Activated T-cell treated with anti-CD3 and anti-CD28 coated beads, Interleukin-2, amount 50 U/mL, for 72 hours (primary cell): ENCODE results near the gene USF2. TPM values are rescaled to one million over a fixed set of nuclear protein-coding genes. Genes with fewer than 3 reads are reported as not detected.

ENCODE experiments used
- ATAC-seq, 2 donors: fragments of 150-1000 bp; cut with Tn5 transposase; replicated peaks in 1 of 2; 2 replicates each; pipeline ENCODE4 v1.10.0; 2021; ENCODE audit warnings: moderate library complexity in 2 of 2, mild to moderate bottlenecking in 1 of 2
- DNase-seq, 2 donors: peaks; one replicate each; pipeline ENCODE4 v3.0.0; 2021 to 2022; ENCODE audit warnings: mixed read lengths in 1 of 2
- H3K27ac Mint-ChIP-seq: one replicate; pipeline ENCODE4 v1.8.0; 2022; ENCODE audit warnings: mild to moderate bottlenecking, moderate library complexity, mixed read lengths
- H3K27me3 Mint-ChIP-seq: one replicate; pipeline ENCODE4 v1.8.0; 2022; ENCODE audit warnings: low read depth, mixed read lengths
- H3K36me3 Mint-ChIP-seq, 2 donors: one replicate each; pipeline ENCODE4 v1.8.0; 2022; ENCODE audit warnings: mixed read lengths in 2 of 2, mild to moderate bottlenecking in 1 of 2; ENCODE audit not compliant: insufficient read depth in 2 of 2
- H3K4me1 Mint-ChIP-seq: one replicate; pipeline ENCODE4 v1.8.0; 2022; ENCODE audit warnings: low read depth, mixed read lengths
- H3K4me3 Mint-ChIP-seq, 2 donors: one replicate each; pipeline ENCODE4 v1.8.0; 2022; ENCODE audit warnings: mild to moderate bottlenecking in 2 of 2, mixed read lengths in 2 of 2, moderate library complexity in 2 of 2
- H3K9me3 Mint-ChIP-seq, 2 donors: one replicate each; pipeline ENCODE4 v1.8.0; 2022; ENCODE audit warnings: mixed read lengths in 2 of 2
- total RNA-seq, 2 donors: library from RNA; stranded (reverse); gene quantifications; one replicate each; pipeline ENCODE4 v1.2.3, GENCODE V29; 2022

The USF2 gene
- total RNA-seq, 2 donors from 2014 or later = 202 to 212 TPM

DNA sequence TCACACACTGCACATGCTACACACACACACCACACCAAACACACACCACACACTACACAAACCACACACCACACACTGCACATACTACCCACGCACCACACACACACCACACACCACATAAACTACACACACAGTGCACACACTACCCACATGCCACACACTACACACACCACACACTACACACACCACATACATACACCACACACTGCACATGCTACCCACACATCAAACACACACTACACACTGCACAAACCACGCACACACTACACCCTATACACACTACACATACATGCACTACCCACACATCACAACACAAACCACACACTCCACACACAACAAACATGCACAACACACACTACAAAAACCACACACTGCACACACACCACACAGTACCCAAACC, 29.2 kb downstream of the USF2 start:
- no peak for DNase-seq

DNA sequence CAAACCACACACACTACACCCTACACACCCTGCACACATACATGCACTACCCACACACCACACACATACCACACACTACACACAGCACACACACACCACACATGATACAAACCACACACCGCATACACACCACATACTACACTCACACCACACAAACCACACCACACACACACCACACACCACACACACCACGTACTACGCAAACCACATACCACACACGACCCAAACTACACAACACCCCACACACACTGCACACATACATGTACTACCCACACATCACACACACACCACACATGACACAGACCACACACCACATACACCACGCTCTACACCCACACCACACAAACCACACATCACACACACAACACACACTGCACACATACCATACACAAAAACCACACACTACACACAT, 29.8 kb downstream of the USF2 start:
- Mint-ChIP-seq H3K27ac (no peak overlapping the region), H3K4me1 (no peaks in the 10 kb centered on the region), H3K27me3 (no peaks in the 10 kb centered on the region), H3K9me3 (no peaks in the 10 kb centered on the region), H3K36me3 (no peaks in the 10 kb centered on the region), H3K4me3 (no peak overlapping the region)
- no peak for ATAC-seq
- DNase-seq = no peak

More for the DNA sequence above, 29.2 kb downstream of the USF2 start:
- H3K27ac Mint-ChIP-seq = no peak overlapping the region
- ATAC-seq = no peak
- no peaks in the 10 kb centered on the region for H3K36me3 Mint-ChIP-seq
- H3K4me3 Mint-ChIP-seq = no peak overlapping the region
- no peaks in the 10 kb centered on the region for H3K4me1 Mint-ChIP-seq
- no peaks in the 10 kb centered on the region for H3K9me3 Mint-ChIP-seq
- no peaks in the 10 kb centered on the region for H3K27me3 Mint-ChIP-seq

- no peak overlapping the region for H3K27ac Mint-ChIP-seq
- H3K4me1 Mint-ChIP-seq = no peaks in the 10 kb centered on the region
- DNase-seq (no peak), ATAC-seq (no peak)
- no peaks in the 10 kb centered on the region for H3K9me3 Mint-ChIP-seq
- no peaks in the 10 kb centered on the region for H3K27me3 Mint-ChIP-seq
- no peaks in the 10 kb centered on the region for H3K36me3 Mint-ChIP-seq
- H3K4me3 Mint-ChIP-seq = no peak overlapping the region
Measured at GRCh38 chr19:35299523-35300338, 31.0 kb downstream of the USF2 start.

DNA sequence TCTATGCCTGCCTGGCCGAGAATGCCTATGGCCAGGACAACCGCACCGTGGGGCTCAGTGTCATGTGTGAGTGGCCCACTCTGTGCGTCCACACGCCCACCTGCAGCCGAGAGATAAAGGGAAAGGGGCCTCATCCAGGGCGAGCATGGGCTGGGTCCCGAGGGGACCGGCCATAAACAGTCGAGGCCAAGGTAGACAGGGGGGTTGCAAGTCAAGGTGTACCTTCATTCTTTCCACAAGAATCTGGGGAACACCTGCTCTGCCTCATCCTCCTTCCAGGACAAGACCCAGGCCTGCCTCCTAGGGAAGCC, 31.5 kb downstream of the USF2 start:
- DNase-seq = no peak
- no peaks in the 10 kb centered on the region for H3K4me1 Mint-ChIP-seq
- ATAC-seq = no peak
- no peaks in the 10 kb centered on the region for H3K27me3 Mint-ChIP-seq
- H3K9me3 Mint-ChIP-seq = no peaks in the 10 kb centered on the region
- no peak overlapping the region for H3K4me3 Mint-ChIP-seq
- no peaks in the 10 kb centered on the region for H3K36me3 Mint-ChIP-seq
- H3K27ac Mint-ChIP-seq = no peak overlapping the region

- Mint-ChIP-seq H3K4me3 (no peak overlapping the region), H3K27me3 (no peaks in the 10 kb centered on the region), H3K9me3 (no peaks in the 10 kb centered on the region), H3K36me3 (no peaks in the 10 kb centered on the region), H3K27ac (no peak overlapping the region), H3K4me1 (peaks cover 6% of the 10 kb centered on the region)
- ATAC-seq (no peak), DNase-seq (no peak)
Measured at GRCh38 chr19:35301961-35302360, 33.2 kb downstream of the USF2 start.

DNA sequence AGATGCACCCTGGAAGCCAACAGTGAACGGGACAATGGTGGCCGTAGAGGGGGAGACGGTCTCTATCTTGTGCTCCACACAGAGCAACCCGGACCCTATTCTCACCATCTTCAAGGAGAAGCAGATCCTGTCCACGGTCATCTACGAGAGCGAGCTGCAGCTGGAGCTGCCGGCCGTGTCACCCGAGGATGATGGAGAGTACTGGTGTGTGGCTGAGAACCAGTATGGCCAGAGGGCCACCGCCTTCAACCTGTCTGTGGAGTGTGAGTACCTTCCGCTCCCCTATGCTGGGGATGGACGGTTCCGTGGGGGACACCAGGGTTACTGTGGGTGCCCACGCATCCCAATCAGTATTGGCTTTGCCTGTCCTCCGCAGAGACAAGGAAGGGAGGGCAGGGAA, 33.7 kb downstream of the USF2 start:
- DNase-seq = no peak
- no peaks in the 10 kb centered on the region for H3K36me3 Mint-ChIP-seq
- peaks cover 7% of the 10 kb centered on the region for H3K4me1 Mint-ChIP-seq
- H3K4me3 Mint-ChIP-seq = no peak overlapping the region
- no peak for ATAC-seq
- H3K27ac Mint-ChIP-seq = no peak overlapping the region
- no peaks in the 10 kb centered on the region for H3K9me3 Mint-ChIP-seq
- no peaks in the 10 kb centered on the region for H3K27me3 Mint-ChIP-seq

DNA sequence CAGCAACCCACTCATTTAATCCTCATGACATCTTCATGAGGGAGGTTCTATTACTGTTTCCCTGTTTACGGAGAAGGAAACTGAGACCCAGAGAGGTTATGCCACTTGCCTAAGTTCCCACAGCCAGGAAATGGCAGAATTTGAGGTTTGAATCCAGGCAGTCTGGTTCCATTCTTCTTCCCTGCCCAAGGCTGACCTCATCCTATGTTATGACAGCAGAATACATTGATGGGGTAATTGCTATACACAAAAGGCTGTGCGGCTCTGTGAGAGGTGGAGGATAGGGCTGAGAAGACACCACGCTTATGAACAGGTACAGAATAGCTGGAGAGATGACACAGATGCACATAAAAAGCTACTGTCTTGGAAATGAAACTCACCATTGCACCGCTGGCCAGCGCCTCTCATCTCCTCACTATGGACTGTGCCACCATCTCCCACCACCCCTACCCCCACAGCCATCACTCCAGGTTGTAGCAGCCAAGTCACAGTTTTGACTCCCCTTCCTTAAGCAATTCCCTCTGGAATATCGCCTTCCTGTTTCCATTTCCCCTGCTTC, 34.7 kb downstream of the USF2 start:
- DNase-seq (no peak), ATAC-seq (no peak)
- Mint-ChIP-seq H3K36me3 (no peaks in the 10 kb centered on the region), H3K4me3 (no peak overlapping the region), H3K27ac (no peak overlapping the region), H3K9me3 (no peaks in the 10 kb centered on the region), H3K4me1 (peaks cover 7% of the 10 kb centered on the region), H3K27me3 (no peaks in the 10 kb centered on the region)

GRCh38 chr19:35304036-35304435, 35.3 kb downstream of the USF2 start:
- Mint-ChIP-seq H3K36me3 (no peaks in the 10 kb centered on the region), H3K27me3 (no peaks in the 10 kb centered on the region), H3K4me1 (peaks cover 7% of the 10 kb centered on the region), H3K27ac (no peak overlapping the region), H3K4me3 (no peak overlapping the region), H3K9me3 (no peaks in the 10 kb centered on the region)
- DNase-seq = no peak
- ATAC-seq = no peak

GRCh38 chr19:35305181-35305580, 36.4 kb downstream of the USF2 start:
- Mint-ChIP-seq H3K27me3 (no peaks in the 10 kb centered on the region), H3K4me1 (peaks cover 7% of the 10 kb centered on the region), H3K36me3 (no peaks in the 10 kb centered on the region), H3K4me3 (no peak overlapping the region), H3K9me3 (no peaks in the 10 kb centered on the region), H3K27ac (no peak overlapping the region)
- DNase-seq = no peak
- no peak for ATAC-seq

DNA sequence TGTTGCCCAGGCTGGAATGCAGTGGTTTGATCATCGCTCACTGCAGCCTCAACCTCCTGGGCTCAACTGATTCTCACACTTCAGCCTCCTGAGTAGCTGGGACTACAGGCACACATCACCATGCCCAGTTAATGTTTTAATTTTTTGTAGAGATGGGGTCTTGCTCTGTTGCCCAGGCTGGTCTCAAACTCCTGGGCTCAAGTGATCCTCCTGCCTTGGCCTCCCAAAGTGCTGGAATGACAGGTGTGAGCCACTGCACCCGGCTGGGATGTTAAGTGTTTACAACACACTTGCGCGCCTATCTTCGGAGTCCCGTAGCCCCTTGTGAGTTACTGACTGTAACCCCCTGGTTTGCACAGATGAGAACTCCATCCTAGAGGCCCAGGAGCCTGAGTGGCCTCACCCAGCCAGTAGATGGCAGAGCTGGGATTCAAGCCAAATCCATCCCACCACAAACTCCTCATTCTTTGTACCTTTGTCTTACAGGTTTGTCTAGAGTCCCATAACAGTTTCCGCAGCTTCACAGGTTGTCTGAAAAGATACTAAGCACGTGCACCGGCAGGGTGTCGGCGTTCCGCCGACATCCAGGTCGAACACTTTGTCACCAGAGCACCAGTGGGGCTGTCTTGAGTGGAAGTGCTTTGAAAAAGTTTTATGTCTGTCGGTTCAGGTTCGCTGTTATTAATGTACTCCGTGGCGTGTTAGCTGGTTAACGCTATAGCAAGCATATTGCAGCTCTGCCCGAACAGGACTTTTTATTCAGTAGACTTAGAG, 37.9 kb downstream of the USF2 start:
- Mint-ChIP-seq H3K36me3 (no peaks in the 10 kb centered on the region), H3K4me3 (no peak overlapping the region), H3K9me3 (no peaks in the 10 kb centered on the region), H3K27ac (no peak overlapping the region), H3K4me1 (peaks cover 7% of the 10 kb centered on the region), H3K27me3 (no peaks in the 10 kb centered on the region)
- DNase-seq (no peak), ATAC-seq (no peak)

- Mint-ChIP-seq H3K4me3 (no peak overlapping the region), H3K4me1 (peaks cover 7% of the 10 kb centered on the region), H3K9me3 (no peaks in the 10 kb centered on the region), H3K27ac (no peak overlapping the region), H3K27me3 (no peaks in the 10 kb centered on the region), H3K36me3 (no peaks in the 10 kb centered on the region)
- ATAC-seq = no peak
- DNase-seq = no peak
Measured at GRCh38 chr19:35307931-35308330, 39.2 kb downstream of the USF2 start.

DNA sequence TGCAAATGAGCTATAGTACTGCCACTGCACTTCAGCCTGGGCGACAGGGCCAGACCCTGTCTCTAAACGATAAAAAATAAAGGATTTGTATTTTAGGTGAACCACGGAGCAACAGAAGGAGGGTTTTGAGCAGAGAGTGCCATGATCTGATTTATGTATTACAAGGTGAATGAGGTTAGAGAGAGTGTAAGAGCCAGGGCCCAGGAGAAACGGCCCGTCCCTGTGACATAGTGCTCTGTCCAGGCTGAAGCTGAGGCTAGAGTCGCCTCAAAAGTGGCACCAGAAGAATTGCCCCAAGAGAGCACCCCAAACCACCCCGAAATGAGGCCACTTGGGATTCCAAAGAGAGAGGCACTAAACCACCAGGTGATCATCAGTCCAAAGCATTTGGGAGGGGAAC, 40.1 kb downstream of the USF2 start:
- Mint-ChIP-seq H3K27me3 (no peaks in the 10 kb centered on the region), H3K9me3 (no peaks in the 10 kb centered on the region), H3K4me3 (no peak overlapping the region), H3K4me1 (peaks cover 7% of the 10 kb centered on the region), H3K36me3 (no peaks in the 10 kb centered on the region), H3K27ac (no peak overlapping the region)
- ATAC-seq (no peak), DNase-seq (no peak)

DNA sequence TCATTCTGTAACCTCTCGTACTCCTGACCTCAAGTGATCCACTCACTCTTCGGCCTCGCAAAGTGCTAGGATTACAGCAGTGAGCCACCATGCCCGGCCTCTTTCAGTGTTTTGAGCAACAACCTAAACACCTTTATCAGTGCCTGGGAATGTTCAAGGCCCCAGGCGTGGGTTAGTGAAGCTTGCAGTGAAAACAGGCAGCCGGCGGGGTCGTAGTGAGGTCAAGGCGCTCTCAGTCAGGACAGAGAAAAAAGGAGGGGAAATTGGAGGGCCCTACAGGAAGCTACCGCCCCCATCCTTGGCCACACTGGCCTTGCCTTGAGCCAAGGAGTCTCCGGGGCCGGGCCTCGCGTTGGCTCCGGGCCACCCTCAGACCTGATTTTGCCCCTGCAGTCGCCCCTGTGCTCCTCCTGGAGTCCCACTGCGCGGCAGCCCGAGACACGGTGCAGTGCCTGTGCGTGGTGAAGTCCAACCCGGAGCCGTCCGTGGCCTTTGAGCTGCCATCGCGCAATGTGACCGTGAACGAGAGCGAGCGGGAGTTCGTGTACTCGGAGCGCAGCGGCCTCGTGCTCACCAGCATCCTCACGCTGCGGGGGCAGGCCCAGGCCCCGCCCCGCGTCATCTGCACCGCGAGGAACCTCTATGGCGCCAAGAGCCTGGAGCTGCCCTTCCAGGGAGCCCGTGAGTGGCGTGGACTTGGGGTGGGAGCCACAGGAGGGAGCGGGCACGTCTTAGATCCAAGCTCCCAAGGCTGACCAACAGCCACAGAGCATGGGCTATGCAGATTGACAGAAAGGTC, 40.9 kb downstream of the USF2 start:
- H3K4me1 Mint-ChIP-seq = peaks cover 7% of the 10 kb centered on the region
- no peaks in the 10 kb centered on the region for H3K27me3 Mint-ChIP-seq
- no peak overlapping the region for H3K27ac Mint-ChIP-seq
- no peaks in the 10 kb centered on the region for H3K9me3 Mint-ChIP-seq
- no peak for ATAC-seq
- H3K36me3 Mint-ChIP-seq = no peaks in the 10 kb centered on the region
- DNase-seq = no peak
- no peak overlapping the region for H3K4me3 Mint-ChIP-seq
